GM04504 (cell line): ENCODE data around the gene SVIL.
"Not testable (repeated sequence)": the region's sequence is repeated elsewhere in the genome, so short reads cannot be mapped to it uniquely, and the experiment has no call there.

Source experiments
- DNase-seq: peaks from one replicate; pipeline ENCODE4 v3.0.0-alpha.2; 2012; ENCODE audit warnings: low read depth

The SVIL gene

GRCh38 chr10:29622382-29622922 lies 12.3 kb downstream of the SVIL start:
- DNase-seq, result no peak

GRCh38 chr10:29621161-29621560 lies 13.6 kb downstream of the SVIL start:
- DNase-seq, result no peak

GRCh38 chr10:29620112-29620690 lies 14.6 kb downstream of the SVIL start:
- no peak for DNase-seq

GRCh38 chr10:29619241-29619669 lies 15.5 kb downstream of the SVIL start:
- no peak for DNase-seq

- no peak for DNase-seq
Measured at GRCh38 chr10:29618341-29619171, 16.2 kb downstream of the SVIL start.

- DNase-seq, result no peak
Measured at GRCh38 chr10:29617880-29618340, 16.9 kb downstream of the SVIL start.

GRCh38 chr10:29616542-29616941 lies 18.2 kb downstream of the SVIL start:
- no peak for DNase-seq

- no peak for DNase-seq
Measured at GRCh38 chr10:29615195-29615594, 19.6 kb downstream of the SVIL start.

GRCh38 chr10:29614289-29614688 lies 20.5 kb downstream of the SVIL start:
- DNase-seq, result not testable (repeated sequence)

- DNase-seq, result no peak
Measured at GRCh38 chr10:29613791-29614190, 21.0 kb downstream of the SVIL start.

GRCh38 chr10:29613196-29613595 lies 21.6 kb downstream of the SVIL start:
- DNase-seq, result no peak

- DNase-seq, result no peak
Measured at GRCh38 chr10:29612657-29613056, 22.1 kb downstream of the SVIL start.

GRCh38 chr10:29611781-29612381 lies 22.9 kb downstream of the SVIL start:
- DNase-seq, result no peak

GRCh38 chr10:29610876-29611647 lies 23.7 kb downstream of the SVIL start:
- no peak for DNase-seq

GRCh38 chr10:29610331-29610730 lies 24.4 kb downstream of the SVIL start:
- DNase-seq, result not testable (repeated sequence)

- no peak for DNase-seq
Measured at GRCh38 chr10:29609696-29610095, 25.1 kb downstream of the SVIL start.

GRCh38 chr10:29608476-29609301 lies 26.1 kb downstream of the SVIL start:
- DNase-seq, result no peak

- DNase-seq, result no peak
Measured at GRCh38 chr10:29608062-29608461, 26.7 kb downstream of the SVIL start.

GRCh38 chr10:29607576-29607975 lies 27.2 kb downstream of the SVIL start:
- no peak for DNase-seq

GRCh38 chr10:29606693-29607092 lies 28.1 kb downstream of the SVIL start:
- DNase-seq, result not testable (repeated sequence)

- DNase-seq, result no peak
Measured at GRCh38 chr10:29604291-29604825, 30.4 kb downstream of the SVIL start.
